T-helper 17 cell (primary cell): ENCODE measurements around the gene CDKL2. TPM values are rescaled to one million over a fixed set of nuclear protein-coding genes. Genes with fewer than 3 reads are reported as not detected.
"Not testable (repeated sequence)": the region's sequence is repeated elsewhere in the genome, so short reads cannot be mapped to it uniquely, and the experiment has no call there.

Experiments used
- ATAC-seq: fragments of 150-1000 bp; cut with Tn5 transposase; 2 replicates; pipeline ENCODE4 v1.10.0; 2021; ENCODE audit warnings: mild to moderate bottlenecking, moderate library complexity
- DNase-seq, 3 donors: peaks; one replicate each; pipeline versions ENCODE4 v3.0.0 to v3.0.0-alpha.2; 2020 to 2021
- H3K9me3 ChIP-seq: one replicate; pipeline ENCODE4 v1.7.0; 2013; ENCODE audit warnings: low read length, mild to moderate bottlenecking; ENCODE audit not compliant: control insufficient read depth, poor library complexity, severe bottlenecking
- H3K27ac Mint-ChIP-seq: one replicate; pipeline ENCODE4 v1.8.0; 2022; ENCODE audit warnings: mild to moderate bottlenecking, moderate library complexity, mixed read lengths
- H3K27me3 Mint-ChIP-seq: one replicate; pipeline ENCODE4 v1.8.0; 2022; ENCODE audit warnings: mixed read lengths
- H3K36me3 Mint-ChIP-seq: one replicate; pipeline ENCODE4 v1.8.0; 2022; ENCODE audit warnings: low read depth, mixed read lengths
- H3K4me1 Mint-ChIP-seq: one replicate; pipeline ENCODE4 v1.8.0; 2022; ENCODE audit warnings: mild to moderate bottlenecking, mixed read lengths
- H3K4me3 Mint-ChIP-seq: one replicate; pipeline ENCODE4 v1.8.0; 2022; ENCODE audit warnings: mild to moderate bottlenecking, moderate library complexity, mixed read lengths
- total RNA-seq, 4 donors: library from RNA in 2 of 4; stranded (reverse) in 2 of 4; gene quantifications; one replicate each; pipeline ENCODE4 v1.2.3 and lab custom pipeline; 2022 to 2026

CDKL2 gene
- total RNA-seq, 2 donors from 2014 or later: 0.67 to 1.3 TPM

DNA sequence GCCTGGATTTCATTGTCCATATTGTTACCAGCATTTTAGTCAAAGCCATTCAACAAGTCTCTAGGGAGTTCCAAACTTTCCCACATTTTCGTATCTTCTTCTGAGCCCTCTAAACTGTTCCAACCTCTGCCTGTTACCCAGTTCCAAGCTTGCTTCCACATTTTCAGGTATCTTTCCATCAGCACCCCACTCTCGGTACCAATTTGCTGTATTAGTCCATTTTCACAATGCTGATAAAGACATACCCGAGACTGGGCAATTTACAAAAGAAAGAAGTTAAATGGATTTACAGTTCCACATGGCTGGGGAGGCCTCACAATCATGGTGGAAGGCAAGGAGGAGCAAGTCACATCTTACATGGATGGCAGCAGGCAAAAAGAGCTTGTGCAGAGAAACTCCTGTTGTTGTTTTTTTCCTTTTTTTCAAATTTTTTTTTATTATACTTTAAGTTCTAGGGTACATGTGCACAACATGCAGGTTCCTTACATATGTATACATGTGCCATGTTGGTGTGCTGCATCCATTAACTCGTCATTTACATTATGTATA is 96.9 kb downstream of the CDKL2 start:
- ATAC-seq, H3K4me3 Mint-ChIP-seq, H3K27me3 Mint-ChIP-seq, DNase-seq, H3K9me3 ChIP-seq, H3K36me3 Mint-ChIP-seq, H3K27ac Mint-ChIP-seq, H3K4me1 Mint-ChIP-seq: not testable (repeated sequence)

DNA sequence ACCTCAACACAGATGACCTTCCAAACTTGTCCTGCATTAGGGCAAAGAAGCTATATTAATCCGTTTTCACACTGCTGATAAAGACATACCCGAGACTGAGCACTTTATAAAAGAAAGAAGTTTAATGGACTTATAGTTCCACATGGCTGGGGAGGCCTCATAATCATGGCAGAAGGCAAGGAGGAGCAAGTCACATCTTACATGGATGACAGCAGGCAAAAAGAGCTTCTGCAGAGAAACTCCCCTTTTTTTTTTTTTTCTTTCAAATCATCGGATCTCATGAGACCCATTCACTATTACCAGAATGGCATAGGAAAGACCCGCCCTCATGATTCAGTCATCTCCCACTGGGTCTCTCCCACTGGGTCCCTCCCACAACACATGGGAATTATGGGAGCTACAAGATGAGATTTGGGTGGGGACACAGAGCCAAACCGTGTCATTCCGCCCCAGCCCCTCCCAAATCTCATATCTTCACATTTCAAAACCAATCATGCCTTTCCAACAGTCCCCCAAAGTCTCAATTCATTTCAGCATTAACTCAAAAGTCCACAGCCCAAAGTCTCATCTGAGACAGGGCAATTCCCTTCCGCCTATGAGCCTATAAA is 98.7 kb downstream of the CDKL2 start:
- not testable (repeated sequence) for H3K27me3 Mint-ChIP-seq, H3K27ac Mint-ChIP-seq

DNA sequence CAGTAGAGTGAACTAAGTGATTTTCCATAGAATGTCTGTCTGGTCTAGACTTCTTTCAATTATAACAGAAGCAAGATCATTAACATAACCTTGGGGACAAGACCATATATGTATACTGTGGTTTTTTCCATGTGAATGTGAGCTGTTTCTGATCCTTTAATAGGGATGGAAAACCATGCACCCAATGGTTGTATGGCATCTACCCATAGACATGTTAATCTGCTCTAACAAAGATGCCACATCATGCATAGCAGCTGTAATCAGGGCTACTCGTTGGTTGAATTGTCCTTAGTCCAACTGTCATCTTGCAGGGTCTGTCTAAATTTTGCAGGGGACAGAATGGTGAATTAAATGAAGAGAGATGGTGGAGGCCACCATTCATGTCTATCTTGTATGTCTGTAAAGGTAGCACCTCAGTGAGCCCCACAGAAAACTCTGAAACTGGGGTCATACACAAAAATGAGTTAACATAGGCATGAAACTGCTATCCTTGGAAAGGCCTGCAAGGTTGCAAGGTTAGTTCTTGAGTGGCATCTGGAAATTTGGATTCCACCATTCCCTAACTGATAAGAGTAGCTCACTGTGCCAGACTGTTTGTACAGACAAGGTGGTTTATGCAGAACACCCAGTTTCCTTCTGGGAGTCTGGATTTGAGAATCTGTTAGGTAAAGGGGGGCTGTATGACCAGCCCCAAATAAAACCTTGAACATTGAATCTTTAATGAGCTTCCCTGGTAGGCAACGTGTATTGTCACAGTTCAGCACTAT is 99.6 kb downstream of the CDKL2 start:
- Mint-ChIP-seq H3K36me3 (peaks cover 13% of the 10 kb centered on the region), H3K27me3 (no peaks in the 10 kb centered on the region)
- ATAC-seq: no peak

More for the DNA sequence above, 98.7 kb downstream of the CDKL2 start:
- not testable (repeated sequence) for ATAC-seq, H3K36me3 Mint-ChIP-seq, DNase-seq, H3K4me1 Mint-ChIP-seq, H3K4me3 Mint-ChIP-seq, H3K9me3 ChIP-seq

More for the DNA sequence above, 99.6 kb downstream of the CDKL2 start:
- H3K9me3 ChIP-seq: no peaks in the 10 kb centered on the region
- H3K4me1 Mint-ChIP-seq: peaks cover 4% of the 10 kb centered on the region
- H3K27ac Mint-ChIP-seq: no peak overlapping the region
- H3K4me3 Mint-ChIP-seq: no peak overlapping the region
- no peak for DNase-seq

Other genes with a start within 250 kb of the CDKL2 start
- gene RCHY1, start 116.1 kb downstream of the CDKL2 start, total RNA-seq: 10 to 100 TPM; 29.0 to 41.0 TPM
- 10 to 100 TPM; 24.8 to 25.4 TPM for gene THAP6, start 116.1 kb downstream of the CDKL2 start, total RNA-seq
- gene ODAPH, start 74.5 kb downstream of the CDKL2 start, total RNA-seq: under 1 TPM in 1 of 2 donors, not detected in 1; 0.29 TPM
- 100 to 1,000 TPM; 323 to 339 TPM for gene G3BP2, start 42.9 kb upstream of the CDKL2 start, total RNA-seq
- gene USO1, start 94.0 kb upstream of the CDKL2 start, total RNA-seq: 10 to 100 TPM; 24.0 to 27.8 TPM